Right lobe of liver (tissue), 6 donors: ENCODE measurements around the gene STK24. TPM values are rescaled to one million over a fixed set of nuclear protein-coding genes. Genes with fewer than 3 reads are reported as not detected.
A peak's percentile ranks its signal among the peaks of the same experiment; 100 is the strongest.

Experiments
- ATAC-seq, 4 donors: fragments of 200-7000 bp; cut with Tn5 transposase; one replicate each; pipeline ENCODE4 v1.9.1; 2020; ENCODE audit warnings: mild to moderate bottlenecking in 4 of 4, moderate library complexity in 4 of 4
- DNase-seq, 3 donors: peaks; one replicate each; pipeline ENCODE4 v3.0.0-alpha.2; 2020
- H3K27ac ChIP-seq, 3 donors: fragments of 200-600 bp; one replicate each; pipeline ENCODE4 v1.8.0; 2022
- H3K27me3 ChIP-seq, 2 donors: fragments of 200-600 bp; one replicate each; pipeline ENCODE4 v1.8.0; 2022
- H3K36me3 ChIP-seq, 4 donors: fragments of 200-600 bp; sonication (generic) in 1 of 4; one replicate each; pipeline versions ENCODE4 v1.5.1 to v1.8.0; 2017 to 2022; ENCODE audit warnings: control low read depth in 1 of 4
- H3K4me1 ChIP-seq, 4 donors: fragments of 200-600 bp; sonication (generic) in 1 of 4; one replicate each; pipeline versions ENCODE4 v1.5.1 to v1.8.0; 2017 to 2022; ENCODE audit warnings: control low read depth in 1 of 4
- H3K4me3 ChIP-seq, 3 donors: fragments of 200-600 bp; one replicate each; pipeline ENCODE4 v1.8.0; 2022
- H3K9me3 ChIP-seq, 4 donors: fragments of 200-600 bp; sonication (generic) in 1 of 4; one replicate each; pipeline versions ENCODE4 v1.5.1 to v1.8.0; 2017 to 2022; ENCODE audit warnings: control low read depth in 1 of 4
- POLR2A ChIP-seq: fragments of 450-650 bp; IDR thresholded peaks from one replicate; pipeline ENCODE4 v1.6.1; 2017; ENCODE audit warnings: antibody characterized with exemption, mild to moderate bottlenecking
- WGBS: methylation state at CpG from one replicate; pipeline ENCODE4 v1.1.6; 2018; ENCODE audit warnings: low coverage, low lambda C conversion rate; ENCODE audit not compliant: insufficient coverage; ENCODE audit errors: missing lambda C conversion rate; 5-methylcytosine and 5-hydroxymethylcytosine counted together
- intact Hi-C, 2 donors: fragments of 100-400 bp; cut with DNase I; formaldehyde crosslinking; loops; one replicate each; pipeline versions ENCODE4 v1.11.2 to v1.14.1; 2022
- total RNA-seq, 6 experiments: library from RNA; depleted of rRNA in 2 of 6; stranded (reverse); fragments of >200 nt in 2 of 6; fragmentation: NEBNext Ultra II Directional in 3 of 6; extraction: Animal tissue kit (Norgen Biotek cat#: 25700) in 3 of 6; gene quantifications; one replicate each; pipeline versions ENCODE4 v1.1.0 to v1.2.4, GENCODE V29; 2016 to 2023
- TF ChIP-seq, protein P1 (sequence below), 4 donors: fragments of 200-600 bp in 3 of 4; fragments of 450-650 bp in 1 of 4; IDR thresholded peaks; one replicate each; pipeline versions ENCODE4 v1.5.1 to v1.8.0; 2016 to 2022; ENCODE audit warnings: antibody characterized with exemption in 4 of 4, mild to moderate bottlenecking in 2 of 4
- donor health status: DM: no; HTN: yes; CAD: no.
- donor health status: DM: no; HTN: no; CAD: no.
- donor health status: DM: no; HTN: no; CAD: no.
- donor health status: DM: no; HTN: yes; CAD: no.
- donor health status: DM: no; HTN: yes; CAD: no.

Gene STK24
- total RNA-seq, 6 experiments from 2014 or later: 14.8 to 40.8 (median 28.6) TPM

DNA sequence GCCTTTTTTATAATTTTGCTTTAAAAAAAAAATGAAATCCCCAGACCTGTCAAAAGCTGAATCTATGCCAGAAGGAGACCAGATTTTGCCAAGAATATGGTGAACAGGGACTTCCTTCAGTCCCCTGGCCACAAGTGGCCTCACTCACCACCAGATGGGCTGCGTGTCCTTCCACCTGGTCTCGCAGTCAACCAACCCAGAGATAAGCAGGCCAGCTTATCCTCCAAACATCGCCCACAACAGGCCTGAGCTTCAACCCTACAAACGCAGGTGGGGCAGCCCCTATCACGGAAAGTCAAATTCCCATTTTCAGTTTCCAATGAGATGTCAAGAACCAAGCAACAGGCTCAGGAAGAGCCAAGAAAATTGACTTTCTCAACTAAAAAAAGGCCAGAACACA is 30.5 kb downstream of the STK24 start:
- Histone ChIP-seq H3K27me3 (no peaks in the 10 kb centered on the region), H3K4me1 (peaks cover 0 to 27% (median 12%) of the 10 kb centered on the region in 4 donors), H3K36me3 (peaks cover 0 to 2% (median 0%) of the 10 kb centered on the region in 4 donors), H3K27ac (no peak overlapping the region), H3K9me3 (no peaks in the 10 kb centered on the region), H3K4me3 (no peak overlapping the region)
- 100% methylated on average over 1 of the region's 5 CpGs for WGBS
- intact Hi-C loops: no loop called here
- DNase-seq (no peak), ATAC-seq (no peak)
- TF ChIP-seq POLR2A: no peak
- TF ChIP-seq, protein P1, sequence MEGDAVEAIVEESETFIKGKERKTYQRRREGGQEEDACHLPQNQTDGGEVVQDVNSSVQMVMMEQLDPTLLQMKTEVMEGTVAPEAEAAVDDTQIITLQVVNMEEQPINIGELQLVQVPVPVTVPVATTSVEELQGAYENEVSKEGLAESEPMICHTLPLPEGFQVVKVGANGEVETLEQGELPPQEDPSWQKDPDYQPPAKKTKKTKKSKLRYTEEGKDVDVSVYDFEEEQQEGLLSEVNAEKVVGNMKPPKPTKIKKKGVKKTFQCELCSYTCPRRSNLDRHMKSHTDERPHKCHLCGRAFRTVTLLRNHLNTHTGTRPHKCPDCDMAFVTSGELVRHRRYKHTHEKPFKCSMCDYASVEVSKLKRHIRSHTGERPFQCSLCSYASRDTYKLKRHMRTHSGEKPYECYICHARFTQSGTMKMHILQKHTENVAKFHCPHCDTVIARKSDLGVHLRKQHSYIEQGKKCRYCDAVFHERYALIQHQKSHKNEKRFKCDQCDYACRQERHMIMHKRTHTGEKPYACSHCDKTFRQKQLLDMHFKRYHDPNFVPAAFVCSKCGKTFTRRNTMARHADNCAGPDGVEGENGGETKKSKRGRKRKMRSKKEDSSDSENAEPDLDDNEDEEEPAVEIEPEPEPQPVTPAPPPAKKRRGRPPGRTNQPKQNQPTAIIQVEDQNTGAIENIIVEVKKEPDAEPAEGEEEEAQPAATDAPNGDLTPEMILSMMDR (IDR thresholded peaks at IDR 0.05): no peak

DNA sequence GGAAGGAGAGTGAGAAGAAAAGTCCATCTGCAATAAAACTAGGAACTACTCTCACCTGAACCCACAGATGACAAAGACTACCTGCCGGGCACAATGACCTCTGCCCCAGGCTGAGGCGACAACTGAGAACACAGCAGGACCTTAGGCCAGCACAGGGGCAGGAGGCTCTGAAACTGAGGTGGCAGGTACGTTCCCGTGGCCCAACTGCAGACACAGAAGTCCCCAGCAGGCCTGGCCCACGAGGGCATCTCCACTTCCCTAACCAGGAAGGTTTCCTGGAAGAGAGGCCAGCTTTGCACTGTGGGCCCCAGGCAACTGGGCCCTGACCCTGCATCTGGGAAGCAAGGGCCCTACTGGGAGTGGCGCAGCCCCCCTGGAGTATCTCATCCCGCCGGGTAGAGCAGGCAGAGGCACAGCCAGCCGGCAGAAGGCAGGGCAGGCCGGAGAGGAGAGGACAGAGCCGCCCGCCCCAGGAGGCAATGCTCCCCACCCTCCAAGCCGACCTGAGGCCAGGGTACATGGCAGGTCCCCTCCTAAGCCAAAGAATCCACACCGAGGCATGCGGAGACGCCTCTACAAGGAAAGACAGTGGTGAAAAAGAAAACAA is 32.7 kb downstream of the STK24 start:
- WGBS: 79% methylated on average over 6 of the region's 16 CpGs
- no peak for DNase-seq
- H3K4me1 ChIP-seq: peaks cover 0 to 38% (median 11%) of the 10 kb centered on the region in 4 donors

DNA sequence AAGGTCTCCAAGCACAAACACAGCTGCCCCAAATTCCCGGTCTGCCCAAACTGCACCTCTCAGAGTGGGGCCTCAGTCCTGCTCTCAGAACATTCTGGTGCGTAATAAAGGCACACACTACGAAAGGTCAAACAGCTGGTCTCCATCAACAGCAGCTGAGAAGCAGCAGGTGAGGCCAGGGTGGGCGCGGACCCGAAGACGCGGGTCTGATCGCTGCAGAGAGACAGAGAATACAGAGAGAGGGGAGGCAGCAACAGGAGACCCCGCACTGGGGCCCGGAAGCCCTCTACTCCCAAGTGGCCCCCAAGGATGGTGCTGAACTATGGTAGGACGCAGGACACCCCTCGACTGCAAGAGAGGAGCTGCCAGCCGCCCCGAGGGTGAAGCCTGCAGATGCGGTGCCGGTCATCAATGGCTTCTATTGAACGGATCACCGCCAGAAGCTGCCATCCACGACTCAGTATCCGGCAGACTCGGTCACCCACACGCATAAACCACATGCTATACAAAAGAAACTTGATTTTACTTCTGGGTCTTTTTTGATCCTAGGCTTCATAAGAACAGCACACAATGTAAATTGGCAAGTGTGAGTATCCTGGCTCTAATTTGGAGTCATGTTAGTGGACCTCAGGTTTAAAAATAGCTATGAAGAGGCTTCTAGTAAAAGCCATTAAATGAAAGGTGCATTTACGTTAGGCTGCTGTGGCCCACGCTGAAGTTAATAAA is 33.4 kb downstream of the STK24 start:
- H3K4me3 ChIP-seq: no peak overlapping the region
- no peaks in the 10 kb centered on the region for H3K9me3 ChIP-seq
- intact Hi-C loops: no loop called here
- H3K36me3 ChIP-seq: peaks cover 0 to 2% (median 0%) of the 10 kb centered on the region in 4 donors
- peaks cover 0 to 38% (median 9%) of the 10 kb centered on the region in 4 donors for H3K4me1 ChIP-seq
- no peak overlapping the region for H3K27ac ChIP-seq
- no peak for ATAC-seq
- DNase-seq: no peak
- no peaks in the 10 kb centered on the region for H3K27me3 ChIP-seq
- 70% methylated on average over 12 of the region's 25 CpGs for WGBS
- TF ChIP-seq, protein P1 (IDR thresholded peaks at IDR 0.05): no peak
- TF ChIP-seq POLR2A: no peak

More for the DNA sequence above, 32.7 kb downstream of the STK24 start:
- intact Hi-C loops: no loop called here
- peaks cover 0 to 2% (median 0%) of the 10 kb centered on the region in 4 donors for H3K36me3 ChIP-seq
- peak; percentile 50 to 71 (median 68) for ATAC-seq
- H3K9me3 ChIP-seq: no peaks in the 10 kb centered on the region
- no peak for TF ChIP-seq POLR2A
- TF ChIP-seq, protein P1 (IDR thresholded peaks at IDR 0.05): no peak
- H3K27me3 ChIP-seq: no peaks in the 10 kb centered on the region
- H3K4me3 ChIP-seq: no peak overlapping the region
- no peak overlapping the region for H3K27ac ChIP-seq

DNA sequence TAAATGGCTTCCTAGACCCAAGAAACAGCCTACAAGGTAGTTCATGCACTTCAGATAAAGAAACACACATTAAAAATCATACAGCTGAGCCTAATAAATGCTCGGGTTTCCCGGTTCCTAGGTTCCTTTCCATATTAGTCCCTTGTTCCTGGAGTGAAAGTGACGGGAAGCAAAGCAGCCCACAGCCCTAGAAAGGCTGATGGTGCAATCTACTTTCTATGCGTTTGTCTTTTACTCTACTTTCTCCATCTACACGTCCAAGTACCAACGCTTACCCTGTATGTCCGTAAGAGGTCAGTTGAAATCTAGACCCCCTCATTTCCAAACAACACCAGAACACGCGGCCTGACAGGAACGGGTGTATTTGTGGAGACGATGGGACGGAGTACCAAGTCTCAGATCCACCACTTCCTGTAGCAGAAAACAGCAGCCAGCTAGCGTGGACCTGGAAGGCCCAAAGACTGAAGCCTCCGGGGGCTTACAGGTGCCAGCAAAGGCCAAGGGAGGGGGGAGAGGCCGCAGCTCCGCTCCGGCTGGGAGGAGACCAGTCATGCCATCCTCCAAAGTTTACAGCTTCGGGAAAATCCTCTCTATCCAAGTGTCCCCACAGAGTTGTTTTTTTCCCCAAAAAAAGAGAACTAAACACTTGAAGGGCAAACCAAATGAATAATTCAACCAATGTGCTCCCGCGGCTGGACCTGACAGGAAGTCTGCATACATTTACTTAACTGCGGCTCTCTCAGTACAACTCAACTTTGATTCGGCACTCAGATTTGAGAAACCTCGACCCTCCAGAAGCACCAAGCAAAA is 34.1 kb downstream of the STK24 start:
- Histone ChIP-seq H3K36me3 (peaks cover 0 to 2% (median 0%) of the 10 kb centered on the region in 4 donors), H3K27me3 (no peaks in the 10 kb centered on the region), H3K4me3 (no peak overlapping the region), H3K4me1 (peaks cover 0 to 33% (median 8%) of the 10 kb centered on the region in 4 donors), H3K9me3 (no peaks in the 10 kb centered on the region), H3K27ac (peak overlapping the region in 1 of 3 donors; percentile 31)
- intact Hi-C loops: no loop called here
- ATAC-seq: peak in 1 of 4 donors; percentile 10
- TF ChIP-seq, protein P1 (IDR thresholded peaks at IDR 0.05): no peak
- TF ChIP-seq POLR2A: no peak
- DNase-seq: no peak
- WGBS: 50% methylated on average over 20 of the region's 23 CpGs
